Measurements from ENCODE around the gene COLEC11.

The COLEC11 gene

DNA sequence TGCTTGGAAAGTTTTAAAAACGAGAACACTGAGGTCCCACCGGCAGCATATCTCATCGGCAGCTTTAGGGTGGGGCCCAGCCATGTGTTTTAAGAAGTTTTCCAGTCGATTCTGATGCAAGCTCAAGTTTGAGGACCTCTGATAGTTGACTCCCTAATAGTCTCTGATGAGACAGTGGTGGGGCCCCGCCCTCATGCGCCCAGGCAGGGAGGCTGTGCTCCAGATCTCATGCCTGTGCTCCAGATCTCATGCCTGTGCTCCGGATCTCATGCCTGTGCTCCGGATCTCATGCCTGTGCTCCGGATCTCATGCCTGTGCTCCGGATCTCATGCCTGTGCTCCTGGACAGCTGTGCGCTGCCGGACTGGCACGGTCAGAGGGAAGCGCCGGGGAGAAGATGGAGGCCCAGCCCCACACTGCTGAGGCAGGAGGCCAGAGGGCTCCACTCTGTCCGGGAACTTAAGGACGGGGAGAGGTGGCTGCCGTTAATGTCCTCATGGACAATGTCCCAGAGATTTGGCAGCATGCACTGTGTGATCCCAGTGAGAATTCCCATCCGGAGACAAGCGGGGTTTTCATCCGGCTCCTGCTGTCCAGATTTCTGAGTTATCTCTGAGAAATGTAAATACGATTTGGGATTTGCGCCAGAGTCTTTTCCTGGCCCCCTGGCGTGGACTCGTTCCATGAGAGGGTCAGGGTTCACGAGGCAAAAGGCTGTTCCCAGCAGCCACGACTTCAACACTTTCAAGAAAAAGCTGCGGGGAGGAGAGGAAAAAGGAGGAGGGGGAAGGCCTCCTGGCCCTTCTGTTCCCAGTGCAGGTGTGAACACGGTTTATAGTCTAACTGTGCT lies 9.4 kb upstream of the COLEC11 start:
- DNase-seq (ENCODE audit: low read depth in 2 of 2) = no peak

DNA sequence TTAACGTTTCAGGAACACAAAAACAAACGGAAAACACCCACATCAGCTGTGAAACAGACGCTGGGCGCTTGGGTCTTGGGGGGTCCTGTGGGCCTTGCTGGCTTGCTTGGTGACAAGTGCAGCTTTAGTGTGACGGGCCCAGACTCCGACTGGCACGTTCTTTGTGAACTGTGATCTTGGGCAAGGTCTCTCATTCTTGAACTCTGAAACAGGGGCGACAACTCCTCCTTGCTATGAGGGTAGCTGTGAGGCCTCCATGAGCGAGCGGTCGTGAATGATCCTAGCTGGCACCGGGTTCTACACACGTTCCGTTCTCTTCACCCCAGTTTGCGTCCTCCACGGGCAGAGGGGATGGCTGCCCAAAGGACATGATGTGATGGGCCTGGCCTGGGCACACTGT lies 8.7 kb upstream of the COLEC11 start:
- DNase-seq (ENCODE audit: low read depth in 2 of 2) = no peak

- DNase-seq (ENCODE audit: low read depth in 2 of 2) = no peak
Observed at GRCh38 chr2:3587021-3587420, 7.9 kb upstream of the COLEC11 start.

GRCh38 chr2:3587432-3587831 lies 7.5 kb upstream of the COLEC11 start:
- DNase-seq (ENCODE audit: low read depth in 2 of 2) = no peak

- no peak for DNase-seq (ENCODE audit: low read depth in 2 of 2)
Observed at GRCh38 chr2:3588084-3588483, 6.8 kb upstream of the COLEC11 start.

GRCh38 chr2:3589086-3589485 lies 5.8 kb upstream of the COLEC11 start:
- DNase-seq (ENCODE audit: low read depth in 2 of 2) = no peak

GRCh38 chr2:3595404-3595803 lies 492 bp downstream of the COLEC11 start:
- DNase-seq (ENCODE audit: low read depth in 2 of 2) = no peak

DNA sequence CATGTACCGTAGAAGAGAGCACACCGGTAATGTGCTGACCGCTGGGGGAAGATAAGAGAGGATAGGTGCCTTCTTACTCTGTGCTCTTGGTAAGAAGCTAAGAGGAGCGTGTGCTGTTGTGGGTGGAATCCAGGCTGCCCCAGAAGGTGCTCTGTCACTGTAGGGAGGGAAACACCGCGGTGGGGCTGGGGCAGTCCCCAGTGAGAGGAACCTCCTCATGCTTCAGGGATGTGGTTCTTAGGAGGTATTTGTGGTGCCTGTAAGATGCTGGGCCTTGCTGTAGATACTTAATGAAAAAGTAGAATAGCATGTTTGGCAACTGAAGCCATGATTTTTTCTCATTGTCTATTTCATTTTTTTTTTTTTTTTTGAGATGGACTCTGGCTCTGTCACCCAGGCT lies 1.1 kb downstream of the COLEC11 start:
- peak in 1 of 2 donors; percentile 37 for DNase-seq (ENCODE audit: low read depth in 2 of 2)

- no peak for DNase-seq (ENCODE audit: low read depth in 2 of 2)
Observed at GRCh38 chr2:3596901-3597417, 2.0 kb downstream of the COLEC11 start.

DNA sequence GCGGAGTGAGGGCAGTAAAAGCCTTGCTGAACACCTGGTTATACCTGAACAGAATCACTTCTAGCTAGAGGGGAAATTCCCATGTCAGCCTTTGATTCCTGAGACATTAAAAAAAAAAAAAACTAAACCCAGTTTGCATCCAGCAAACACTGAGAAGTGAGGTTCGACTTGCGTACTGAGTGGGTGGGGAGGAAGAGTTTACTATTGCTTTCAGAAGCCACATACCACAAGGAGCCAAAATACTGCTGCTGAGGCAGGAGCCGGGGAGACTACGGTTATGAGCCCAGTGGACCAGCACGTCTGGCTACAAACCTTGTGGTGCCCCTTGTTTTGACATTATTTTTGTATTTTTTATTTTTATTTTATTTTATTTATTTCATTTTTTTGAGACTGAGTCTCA lies 2.7 kb downstream of the COLEC11 start:
- no peak for DNase-seq (ENCODE audit: low read depth in 2 of 2)

DNA sequence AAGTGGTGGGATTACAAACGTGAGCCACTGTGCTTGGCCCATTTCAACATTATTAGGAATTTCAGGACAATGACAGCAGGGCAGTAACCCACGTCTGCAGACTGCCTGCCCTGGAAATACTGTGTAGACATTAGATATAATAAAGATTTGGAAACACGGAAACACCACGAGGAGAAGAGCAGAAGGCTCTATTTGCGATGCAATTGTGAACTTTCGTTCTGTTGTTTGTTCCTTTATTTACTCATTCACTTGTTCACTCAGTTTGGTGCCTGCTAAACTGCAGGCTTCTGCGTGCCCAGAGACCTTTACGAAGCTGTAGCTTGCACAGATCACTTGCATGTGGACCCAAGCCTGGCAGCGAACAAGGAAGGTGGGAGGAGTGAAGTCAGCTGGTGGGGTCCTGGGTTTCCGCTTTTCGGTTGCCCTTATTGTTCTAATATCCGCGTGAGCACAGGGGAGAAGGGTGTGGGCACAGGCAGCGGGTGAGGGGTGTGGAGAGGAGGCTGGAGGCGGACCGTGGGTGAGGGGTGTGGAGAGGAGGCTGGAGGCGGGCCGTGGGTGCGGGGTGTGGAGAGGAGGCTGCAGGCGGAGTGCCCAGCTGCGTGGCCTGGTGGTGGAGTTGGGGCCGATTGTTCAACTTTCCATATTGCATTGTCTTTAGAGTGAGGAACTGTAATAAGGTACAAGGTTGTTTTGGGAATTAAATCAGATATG lies 3.4 kb downstream of the COLEC11 start:
- DNase-seq (ENCODE audit: low read depth in 2 of 2) = no peak

- DNase-seq (ENCODE audit: low read depth in 2 of 2) = no peak
Observed at GRCh38 chr2:3598912-3599854, 4.3 kb downstream of the COLEC11 start.

- DNase-seq (ENCODE audit: low read depth in 2 of 2) = no peak
Observed at GRCh38 chr2:3600256-3600855, 5.4 kb downstream of the COLEC11 start.

DNA sequence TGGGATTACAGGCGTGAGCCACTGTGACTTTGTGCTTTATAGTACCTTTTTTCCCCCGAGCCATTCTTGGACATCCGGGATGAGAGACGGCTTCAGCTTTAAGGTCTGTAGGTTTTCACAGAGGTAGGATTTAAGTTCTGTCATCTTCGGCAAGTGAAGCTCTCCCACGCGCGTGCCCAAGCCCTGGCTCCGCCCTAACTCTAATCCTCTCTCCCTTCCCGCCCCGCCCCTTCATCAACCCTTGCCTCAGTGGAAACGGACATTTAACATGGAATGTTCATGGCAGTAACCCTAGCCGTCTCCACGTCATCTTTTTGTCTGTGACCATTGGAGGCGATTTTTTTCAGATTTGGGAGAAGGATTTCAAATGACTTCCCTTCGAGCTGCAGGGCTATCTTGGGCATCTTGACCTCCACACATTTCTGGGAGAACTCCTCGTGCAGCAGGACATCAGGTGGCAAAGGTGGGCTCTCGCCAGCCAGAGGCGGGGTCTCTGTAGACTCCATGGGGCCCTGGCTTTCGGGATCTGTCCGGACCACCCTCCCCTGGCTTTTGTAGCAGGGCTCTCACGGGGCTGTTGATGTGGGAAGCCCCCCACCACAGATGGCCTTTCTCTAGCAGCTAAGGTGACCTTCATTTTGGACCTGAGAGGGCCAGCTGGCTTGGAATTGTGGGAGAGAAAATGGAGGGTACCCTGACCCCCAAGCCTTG lies 6.8 kb downstream of the COLEC11 start:
- DNase-seq (ENCODE audit: low read depth in 2 of 2) = no peak

GRCh38 chr2:3602553-3603339 lies 7.8 kb downstream of the COLEC11 start:
- DNase-seq (ENCODE audit: low read depth in 2 of 2) = no peak

- no peak for DNase-seq (ENCODE audit: low read depth in 2 of 2)
Observed at GRCh38 chr2:3603536-3604206, 8.8 kb downstream of the COLEC11 start.

- no peak for DNase-seq (ENCODE audit: low read depth in 2 of 2)
Observed at GRCh38 chr2:3604207-3604877, 9.4 kb downstream of the COLEC11 start.

GRCh38 chr2:3604991-3605961 lies 10.4 kb downstream of the COLEC11 start:
- DNase-seq (ENCODE audit: low read depth in 2 of 2) = no peak

Measured in stimulated activated CD8-positive, alpha-beta memory T cell treated with anti-CD3 and anti-CD28 coated beads, Interleukin-2, amount 100 ng/mL, for 48 hours (primary cell).